ENCODE measurements around the gene UHRF1.
"Not testable (repeated sequence)": the region's sequence is repeated elsewhere in the genome, so short reads cannot be mapped to it uniquely, and the experiment has no call there.

UHRF1 gene

GRCh38 chr19:4937060-4937459, 27.8 kb downstream of the UHRF1 start:
- DNase-seq = no peak

- not testable (repeated sequence) for DNase-seq
Measured at GRCh38 chr19:4938461-4938860, 29.2 kb downstream of the UHRF1 start.

- no peak for DNase-seq
Measured at GRCh38 chr19:4939466-4939865, 30.2 kb downstream of the UHRF1 start.

- DNase-seq = not testable (repeated sequence)
Measured at GRCh38 chr19:4941638-4942169, 32.4 kb downstream of the UHRF1 start.

- DNase-seq = not testable (repeated sequence)
Measured at GRCh38 chr19:4950650-4951049, 41.3 kb downstream of the UHRF1 start.

GRCh38 chr19:4951656-4952055, 42.4 kb downstream of the UHRF1 start:
- no peak for DNase-seq

- no peak for DNase-seq
Measured at GRCh38 chr19:4952945-4953344, 43.6 kb downstream of the UHRF1 start.

- DNase-seq = not testable (repeated sequence)
Measured at GRCh38 chr19:4954320-4955149, 45.2 kb downstream of the UHRF1 start.

- no peak for DNase-seq
Measured at GRCh38 chr19:4955274-4955673, 46.0 kb downstream of the UHRF1 start.

- no peak for DNase-seq
Measured at GRCh38 chr19:4957981-4958380, 48.7 kb downstream of the UHRF1 start.

- no peak for DNase-seq
Measured at GRCh38 chr19:4962085-4962619, 52.9 kb downstream of the UHRF1 start.

- DNase-seq = no peak
Measured at GRCh38 chr19:4965061-4965460, 55.8 kb downstream of the UHRF1 start.

- no peak for DNase-seq
Measured at GRCh38 chr19:4966591-4966990, 57.3 kb downstream of the UHRF1 start.

GRCh38 chr19:4967738-4968461, 58.6 kb downstream of the UHRF1 start:
- DNase-seq = no peak

- peak; percentile 99 for DNase-seq
Measured at GRCh38 chr19:4968462-4969291, 59.4 kb downstream of the UHRF1 start, which contains the start of gene KDM4B. TSS of gene KDM4B (plus strand) at chr19:4969113. CDS start at chr19:5032891, 63,778 bp downstream.

GRCh38 chr19:4969292-4969771, 60.0 kb downstream of the UHRF1 start:
- DNase-seq = no peak

- no peak for DNase-seq
Measured at GRCh38 chr19:4969772-4970531, 60.7 kb downstream of the UHRF1 start.

GRCh38 chr19:4970558-4971423, 61.5 kb downstream of the UHRF1 start:
- peak; percentile 18 for DNase-seq

- DNase-seq = peak; percentile 53
Measured at GRCh38 chr19:4971424-4971793, 62.1 kb downstream of the UHRF1 start.

GRCh38 chr19:4971816-4972495, 62.7 kb downstream of the UHRF1 start:
- no peak for DNase-seq

Data from CD4-positive, alpha-beta T cell treated with Interleukin-6 for 4 hours (primary cell).